ENCODE results near the gene PODNL1.
A peak's percentile ranks its signal among the peaks of the same experiment; 100 is the strongest.
"Not testable (repeated sequence)": the region's sequence is repeated elsewhere in the genome, so short reads cannot be mapped to it uniquely, and the experiment has no call there.

The PODNL1 gene

DNA sequence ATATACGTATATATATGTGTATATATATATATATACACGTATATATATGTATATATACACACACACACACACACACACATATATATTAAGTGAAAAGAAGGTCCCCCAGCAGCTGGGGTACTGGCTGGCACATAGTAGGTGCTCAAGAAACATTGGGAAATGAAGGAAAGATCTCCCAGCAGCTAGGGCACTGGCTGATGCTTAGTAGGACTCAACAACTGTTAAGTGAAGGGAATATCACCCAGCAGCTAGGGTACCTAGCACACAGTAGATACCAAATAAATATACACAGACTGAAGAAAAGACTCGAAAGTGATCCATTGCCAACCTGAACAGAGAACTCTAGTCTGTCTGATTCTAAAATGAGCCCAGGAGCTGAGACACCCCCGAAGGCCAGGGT, 12.2 kb downstream of the PODNL1 start:
- no peak for DNase-seq (ENCODE audit: low read depth)

DNA sequence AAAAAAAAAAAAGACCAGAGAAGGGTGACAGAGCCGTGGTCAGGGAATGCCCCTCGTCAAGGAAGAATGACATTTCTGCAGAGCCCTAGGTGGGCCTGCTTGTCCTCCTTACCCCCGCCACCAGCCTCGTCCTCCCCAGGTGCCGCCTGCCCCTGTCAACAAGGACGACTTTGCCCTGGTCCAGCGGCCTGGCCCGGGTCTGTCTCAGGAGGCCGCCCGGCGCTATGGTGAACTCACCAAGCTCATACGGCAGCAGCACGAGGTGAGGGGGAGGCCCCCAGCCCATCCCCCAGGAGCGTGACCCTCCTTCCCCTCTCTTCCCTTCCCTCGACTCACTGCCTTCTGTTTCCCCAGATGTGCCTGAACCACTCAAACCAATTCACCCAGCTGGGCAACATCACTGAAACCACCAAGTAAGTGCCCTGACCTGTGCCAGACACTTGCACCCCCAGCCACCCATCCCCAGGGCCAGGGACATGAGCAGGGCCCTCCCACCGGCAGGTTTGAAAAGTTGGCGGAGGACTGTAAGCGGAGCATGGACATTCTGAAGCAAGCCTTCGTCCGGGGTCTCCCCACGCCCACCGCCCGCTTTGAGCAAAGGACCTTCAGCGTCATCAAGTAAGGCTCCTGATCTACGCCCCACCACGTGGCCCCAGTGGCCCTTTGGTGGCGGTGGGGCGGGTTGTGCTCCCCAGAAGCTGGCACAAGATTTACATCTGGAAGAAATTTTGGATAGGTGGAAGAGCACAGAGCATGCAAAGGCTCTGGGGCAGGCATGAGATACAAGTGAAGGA, 14.8 kb downstream of the PODNL1 start:
- no peak for DNase-seq (ENCODE audit: low read depth)

DNA sequence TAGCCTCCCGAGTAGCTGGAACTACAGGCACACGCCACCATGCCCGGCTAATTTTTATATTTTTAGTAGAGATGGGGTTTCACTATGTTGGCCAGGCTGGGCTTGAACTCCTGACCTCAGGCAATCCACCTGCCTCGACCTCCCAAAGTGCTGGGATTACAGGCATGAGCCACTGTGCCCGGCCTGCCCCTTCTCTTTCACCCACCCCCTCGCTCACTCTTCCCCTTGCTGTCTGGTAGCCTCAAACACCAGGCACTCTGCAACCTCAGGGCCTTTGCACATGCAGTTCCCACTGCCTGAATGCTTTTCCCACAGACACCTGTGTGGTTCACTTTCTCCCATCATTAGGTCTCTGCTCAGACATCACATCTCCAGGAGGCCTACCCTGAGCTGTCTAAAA, 16.1 kb downstream of the PODNL1 start:
- DNase-seq (ENCODE audit: low read depth): not testable (repeated sequence)

DNA sequence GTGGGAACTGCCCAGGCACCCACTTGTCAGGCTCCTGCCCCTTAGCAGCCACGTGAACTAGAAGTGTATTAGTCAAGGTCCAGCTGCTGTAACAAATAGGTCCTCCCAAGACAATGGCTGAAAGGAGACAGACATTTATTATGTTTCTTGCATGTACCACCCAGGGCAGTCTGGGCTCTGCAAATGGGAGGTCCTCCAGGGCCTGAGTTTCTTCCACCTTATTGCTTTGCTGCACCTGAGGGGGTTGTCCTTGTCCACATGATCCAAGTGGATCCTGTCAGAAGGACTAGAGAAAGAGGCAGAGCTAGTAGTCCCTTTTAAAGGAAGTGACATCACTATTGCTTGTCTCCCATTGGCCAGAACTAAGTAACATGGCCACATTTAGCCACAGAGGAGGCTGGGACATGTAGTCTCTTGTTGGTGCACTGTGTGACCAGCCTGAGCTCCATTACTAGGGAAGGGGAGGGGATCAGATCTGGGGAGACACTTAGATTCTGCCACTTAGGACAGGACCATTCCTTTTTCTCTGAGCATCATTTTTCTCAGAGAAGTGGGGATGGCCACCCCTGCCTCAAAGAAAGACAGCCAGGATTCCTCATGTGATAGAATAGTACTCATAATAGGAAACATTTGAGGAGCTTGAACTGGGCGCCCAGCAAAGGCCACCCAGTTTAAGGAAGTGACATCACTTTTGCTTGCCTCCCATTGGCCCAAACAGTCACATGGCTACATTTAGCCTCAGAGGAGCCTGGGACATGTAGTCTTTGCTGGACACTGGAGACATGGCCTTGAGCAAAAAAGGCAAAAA, 17.1 kb downstream of the PODNL1 start:
- peak; percentile 50 for DNase-seq (ENCODE audit: low read depth)

DNA sequence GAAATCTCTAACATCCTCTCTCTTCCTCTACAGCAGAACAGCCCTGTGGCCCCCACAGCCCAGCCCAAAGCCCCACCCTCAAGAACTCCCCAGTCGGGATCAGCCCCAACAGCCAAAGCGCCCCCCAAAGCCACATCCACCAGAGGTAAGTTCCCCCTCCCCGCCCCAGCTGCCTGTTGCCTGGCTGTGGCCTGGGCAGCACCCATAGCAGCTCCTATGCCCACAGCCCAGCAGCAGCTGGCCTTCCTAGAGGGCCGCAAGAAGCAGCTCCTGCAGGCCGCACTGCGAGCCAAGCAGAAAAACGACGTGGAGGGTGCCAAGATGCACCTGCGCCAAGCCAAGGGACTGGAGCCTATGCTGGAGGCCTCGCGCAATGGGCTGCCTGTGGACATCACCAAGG, 17.7 kb downstream of the PODNL1 start:
- DNase-seq (ENCODE audit: low read depth): no peak

DNA sequence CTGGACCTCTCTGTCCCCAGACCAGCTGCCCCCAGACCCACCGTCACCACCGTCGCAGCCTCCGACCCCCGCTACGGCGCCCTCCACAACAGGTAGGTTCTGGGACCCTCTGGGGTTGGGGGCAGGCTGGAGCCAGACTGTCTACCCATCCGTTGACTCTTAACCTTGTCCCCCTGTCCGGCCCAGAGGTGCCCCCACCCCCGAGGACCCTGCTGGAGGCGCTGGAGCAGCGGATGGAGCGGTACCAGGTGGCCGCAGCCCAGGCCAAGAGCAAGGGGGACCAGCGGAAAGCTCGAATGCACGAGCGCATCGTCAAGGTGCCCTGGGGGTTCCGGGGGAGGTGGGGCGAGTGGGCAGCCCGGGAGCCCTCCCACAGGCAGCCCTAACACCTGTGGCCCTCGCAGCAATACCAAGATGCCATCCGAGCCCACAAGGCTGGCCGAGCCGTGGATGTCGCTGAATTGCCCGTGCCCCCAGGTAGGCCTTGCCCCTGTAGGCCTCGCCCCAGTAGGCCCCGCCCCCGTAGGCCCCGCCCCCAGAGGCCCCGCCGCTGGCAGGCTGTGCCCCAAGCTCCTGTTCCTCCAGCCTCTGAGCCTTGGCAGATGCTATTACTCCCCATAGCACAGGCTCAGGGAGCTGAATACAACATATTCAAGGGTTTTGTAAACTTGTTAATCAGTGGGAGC, 19.3 kb downstream of the PODNL1 start:
- DNase-seq (ENCODE audit: low read depth): no peak

DNA sequence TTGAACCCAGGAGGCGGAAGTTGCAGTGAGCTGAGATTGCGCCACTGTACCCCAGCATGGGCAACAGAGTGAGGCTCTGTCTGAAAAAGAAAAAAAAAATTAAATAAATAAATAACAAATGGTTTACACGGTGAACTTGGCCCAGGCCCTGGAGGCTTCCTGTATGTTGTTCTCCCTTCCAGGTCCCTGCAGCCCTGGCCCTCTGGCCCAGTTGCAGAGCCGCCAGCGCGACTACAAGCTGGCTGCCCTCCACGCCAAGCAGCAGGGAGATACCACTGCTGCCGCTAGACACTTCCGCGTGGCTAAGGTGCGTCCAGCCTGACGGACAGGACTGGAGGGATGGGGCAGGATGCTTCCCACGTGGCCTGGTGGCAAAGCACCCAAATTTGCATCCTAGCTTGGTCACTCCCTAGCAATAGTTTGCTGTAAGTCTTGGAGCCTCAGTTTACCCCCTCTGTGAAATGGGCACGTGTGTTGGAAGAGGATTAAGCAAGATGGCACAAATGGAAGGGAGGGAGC, 20.3 kb downstream of the PODNL1 start:
- DNase-seq (ENCODE audit: low read depth): no peak

DNA sequence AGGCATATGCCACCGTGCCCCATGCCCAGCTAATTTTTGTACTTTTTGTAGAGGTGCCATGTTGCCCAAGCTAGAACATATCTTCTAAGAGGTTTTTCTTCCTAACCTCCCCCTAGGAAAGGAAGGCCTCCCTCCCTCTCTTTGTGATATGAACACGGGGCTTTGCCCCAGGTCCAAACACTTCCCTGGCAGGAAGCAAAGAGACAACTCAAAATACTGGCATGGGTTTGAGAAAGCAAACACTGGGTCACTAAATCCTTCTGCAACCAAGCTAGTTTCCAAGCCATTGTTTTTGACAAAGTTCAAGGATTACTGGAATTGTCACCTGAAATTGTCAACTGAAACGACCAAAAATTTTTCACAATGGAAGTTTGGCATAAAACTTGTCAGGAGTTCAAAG, 23.4 kb downstream of the PODNL1 start:
- DNase-seq (ENCODE audit: low read depth): no peak

DNA sequence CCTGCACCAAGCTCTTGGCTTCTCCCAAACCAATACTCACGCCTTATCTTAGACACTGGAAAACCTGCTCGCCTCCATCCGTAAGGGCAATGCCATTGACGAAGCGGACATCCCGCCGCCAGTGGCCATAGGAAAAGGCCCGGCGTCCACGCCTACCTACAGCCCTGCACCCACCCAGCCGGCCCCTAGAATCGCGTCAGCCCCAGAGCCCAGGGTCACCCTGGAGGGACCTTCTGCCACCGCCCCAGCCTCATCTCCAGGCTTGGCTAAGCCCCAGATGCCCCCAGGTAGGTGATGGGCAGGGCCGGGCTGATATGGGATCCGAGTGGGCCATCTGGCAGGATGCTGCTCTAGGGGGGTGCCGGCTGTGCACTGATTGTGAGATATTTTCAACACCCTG, 24.9 kb downstream of the PODNL1 start:
- DNase-seq (ENCODE audit: low read depth): no peak

DNA sequence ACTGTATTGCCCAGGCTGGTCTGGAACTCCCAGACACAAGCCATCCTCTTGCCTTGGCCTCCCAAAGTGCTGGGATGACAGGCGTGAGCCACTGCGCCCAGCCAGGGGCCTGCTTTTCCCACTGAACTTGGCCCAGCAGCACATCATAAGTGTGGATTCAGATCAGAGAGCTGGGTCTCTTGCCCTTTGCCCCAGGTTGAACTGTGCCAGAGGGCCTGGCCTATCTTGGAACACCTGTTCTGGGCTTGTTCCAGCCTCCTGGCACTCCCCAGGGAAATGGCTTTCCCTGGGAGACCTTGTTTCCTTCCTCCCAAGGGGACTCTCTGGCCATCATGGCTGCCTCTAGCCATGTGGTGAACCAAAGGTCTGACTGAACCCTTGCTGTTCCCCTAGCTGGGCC, 28.8 kb downstream of the PODNL1 start:
- DNase-seq (ENCODE audit: low read depth): no peak

DNA sequence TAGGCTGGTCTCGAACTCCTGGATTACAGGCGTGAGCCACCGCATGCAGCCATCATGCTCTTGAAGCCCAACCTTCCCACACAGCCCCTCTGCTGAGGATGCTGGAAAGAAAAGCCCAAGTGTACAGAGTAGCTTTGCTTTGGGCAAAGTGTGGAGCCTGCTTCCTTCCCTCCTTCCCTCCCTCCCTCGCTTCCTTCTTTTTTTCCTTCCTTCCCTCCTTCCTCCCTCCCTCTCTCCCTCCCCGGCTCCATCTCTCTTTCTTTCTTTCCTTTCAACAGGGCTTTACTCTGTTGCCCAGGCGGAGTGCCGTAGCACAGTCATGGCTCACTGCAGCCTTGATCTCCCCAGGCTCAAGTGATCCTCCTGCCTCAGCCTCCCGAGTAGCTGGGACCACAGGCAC, 29.5 kb downstream of the PODNL1 start:
- no peak for DNase-seq (ENCODE audit: low read depth)

DNA sequence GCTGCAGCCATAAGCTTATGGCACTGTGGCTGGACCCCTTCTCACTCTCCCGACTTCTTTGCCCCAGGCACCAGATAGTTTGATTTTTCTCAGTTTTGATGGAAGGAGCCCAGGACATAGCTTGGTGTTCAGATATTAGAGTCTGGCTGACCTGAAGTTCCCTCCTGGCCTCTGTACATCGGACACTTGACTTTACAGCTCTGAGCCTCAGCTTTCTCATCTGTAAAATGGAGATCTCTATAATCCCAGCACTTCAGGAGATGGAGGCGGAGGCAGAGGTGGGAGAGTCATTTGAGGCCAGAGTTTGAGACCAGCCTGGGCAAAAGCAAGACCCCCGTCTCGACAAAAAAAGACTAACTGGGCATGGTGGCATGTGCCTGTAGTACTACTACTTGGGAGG, 31.3 kb downstream of the PODNL1 start:
- no peak for DNase-seq (ENCODE audit: low read depth)

DNA sequence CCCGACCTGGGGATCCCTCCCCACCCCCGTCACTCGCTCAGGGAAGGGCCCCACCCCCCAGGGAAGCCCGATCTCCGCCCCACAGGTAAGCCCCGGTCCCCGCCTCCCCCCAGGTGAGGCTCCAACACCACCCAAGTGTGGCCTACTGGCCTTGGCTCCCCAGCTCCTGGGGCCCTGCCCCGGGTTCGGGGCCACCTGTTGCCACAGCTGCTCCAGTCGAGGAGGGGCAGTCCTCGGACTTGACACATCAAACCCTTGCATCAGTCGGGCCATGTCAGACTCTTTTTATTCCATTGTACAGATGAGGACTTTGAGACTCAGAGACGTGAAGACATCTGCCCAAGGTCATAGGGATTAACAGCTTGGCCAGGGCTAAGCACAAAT, 31.7 kb downstream of the PODNL1 start:
- DNase-seq (ENCODE audit: low read depth): no peak

DNA sequence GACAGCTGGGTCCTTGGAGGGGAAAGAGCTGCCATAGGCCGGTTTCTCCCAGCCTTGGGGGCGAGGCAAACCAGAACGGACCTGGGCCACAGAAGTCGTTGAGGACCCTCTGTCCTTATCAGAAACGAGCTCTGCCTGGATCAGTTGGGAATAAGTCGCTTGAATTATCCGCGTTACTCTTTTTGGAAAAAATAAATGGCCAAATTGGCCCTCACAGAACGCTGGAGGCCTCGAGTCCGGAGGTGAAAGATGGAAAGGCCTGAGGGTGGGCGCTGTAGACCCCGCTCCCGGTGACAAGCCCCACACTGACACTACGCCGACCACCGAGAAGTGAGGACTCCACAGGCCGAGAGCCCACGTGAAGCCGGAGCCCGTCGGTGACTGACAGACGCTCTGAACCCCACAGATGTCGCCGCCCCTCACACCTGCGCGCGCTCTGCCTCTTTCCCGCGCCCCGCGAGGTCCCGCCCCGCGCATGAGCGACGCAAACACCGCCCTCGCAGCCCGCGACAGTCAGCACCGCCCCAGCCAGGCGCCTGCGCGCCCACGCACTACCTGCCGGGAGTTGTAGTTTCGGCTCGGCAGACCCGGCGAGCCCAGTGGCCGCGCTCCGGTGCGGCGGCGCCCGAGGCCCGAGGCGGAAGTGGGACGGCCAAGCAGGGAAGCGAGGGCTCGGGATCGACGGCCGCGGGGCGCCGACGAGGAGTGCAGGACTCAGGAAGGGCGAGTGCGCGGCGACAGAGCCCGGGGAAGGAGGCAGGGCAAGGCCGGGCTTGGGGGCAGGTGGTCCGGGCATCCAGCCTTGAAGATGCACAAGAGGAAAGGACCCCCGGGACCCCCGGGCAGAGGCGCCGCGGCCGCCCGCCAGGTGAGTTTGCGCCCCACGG, 32.3 kb downstream of the PODNL1 start, which contains the start of the genes BRME1 and CC2D1A:
Gene BRME1, minus strand, starts transcription at position 484 of the 887 bp plus-strand sequence. CDS start 1,225 bp downstream, outside the sequence.
Gene CC2D1A, plus strand, starts transcription at position 568 of the 887 bp plus-strand sequence. Its CDS starts 241 bp downstream, at position 809.
- peak; percentile 52 for DNase-seq (ENCODE audit: low read depth)

DNA sequence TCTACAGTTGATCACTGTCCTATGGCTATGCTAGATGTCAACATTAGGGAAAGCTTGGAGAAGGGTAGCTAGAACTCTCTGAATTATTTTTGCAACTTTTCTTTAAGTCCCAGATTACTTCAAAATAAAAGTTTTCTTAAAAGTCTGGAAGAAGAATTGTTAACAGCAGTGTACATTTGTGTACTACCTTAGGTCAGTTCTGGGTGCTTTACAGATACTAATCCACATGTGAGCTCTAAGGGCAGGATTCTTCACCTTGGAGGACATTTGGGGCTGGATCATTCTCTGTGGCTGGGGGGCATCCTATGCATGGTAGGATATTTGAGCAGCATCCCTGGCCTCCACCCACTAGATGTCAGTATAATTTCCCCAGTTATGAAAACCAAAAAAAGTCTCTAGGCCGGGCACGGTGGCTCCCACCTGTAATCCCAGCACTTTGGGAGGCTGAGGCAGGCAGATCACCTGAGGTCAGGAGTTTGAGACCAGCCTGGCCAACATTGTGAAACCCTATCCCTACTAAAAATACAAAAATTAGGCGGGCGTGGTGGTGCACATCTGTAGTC, 35.1 kb downstream of the PODNL1 start:
- DNase-seq (ENCODE audit: low read depth): no peak

DNA sequence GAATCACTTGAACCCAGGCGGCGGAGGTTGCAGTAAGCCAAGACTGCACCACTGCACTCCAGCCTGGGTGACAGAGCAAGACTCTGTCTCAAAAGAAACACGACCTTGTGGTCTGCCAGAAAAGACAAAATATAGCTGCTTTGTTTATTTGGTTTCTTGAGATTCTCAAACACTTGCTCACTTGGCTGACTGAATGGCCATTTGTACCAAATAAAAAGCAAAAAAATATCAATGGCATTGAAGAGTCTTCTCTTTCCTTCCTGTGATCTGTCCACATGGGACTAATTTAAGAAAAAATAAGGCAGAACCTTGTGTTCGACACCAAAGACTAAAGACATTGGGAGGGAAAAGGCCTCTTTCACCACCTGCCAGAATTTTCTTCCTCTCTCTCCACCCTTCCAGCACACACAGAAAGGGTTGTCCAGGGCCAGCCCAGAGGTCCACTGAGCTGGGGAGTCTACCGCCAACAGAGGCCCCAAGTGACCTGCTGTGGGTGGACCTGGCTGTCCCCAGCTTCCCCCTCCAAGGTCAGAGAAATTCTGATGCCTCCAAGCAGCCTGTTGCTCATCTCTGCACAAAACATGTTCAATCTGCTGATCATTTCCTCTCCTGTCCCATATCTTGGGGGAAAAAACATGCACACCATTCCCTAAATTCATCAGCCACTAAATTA, 38.2 kb downstream of the PODNL1 start:
- no peak for DNase-seq (ENCODE audit: low read depth)

DNA sequence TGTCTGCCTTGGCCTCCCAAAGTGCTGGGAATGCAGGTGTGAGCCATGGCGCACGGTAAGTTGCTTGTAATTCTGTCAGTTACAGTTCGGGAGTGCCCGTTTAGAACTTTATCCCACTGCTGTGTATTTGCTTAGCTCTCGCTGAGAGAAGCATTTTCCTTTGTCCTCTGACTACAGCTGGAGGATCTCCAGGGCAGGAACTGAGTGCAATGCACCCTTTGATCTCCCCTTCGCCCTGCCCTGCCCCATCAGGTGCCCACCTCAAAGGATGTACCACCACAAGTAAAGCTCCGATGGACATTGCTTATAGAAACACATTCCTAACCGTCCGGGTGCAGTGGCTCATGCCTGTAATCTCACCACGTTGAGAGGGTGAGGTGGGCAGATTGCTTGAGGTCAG, 38.8 kb downstream of the PODNL1 start:
- DNase-seq (ENCODE audit: low read depth): no peak

DNA sequence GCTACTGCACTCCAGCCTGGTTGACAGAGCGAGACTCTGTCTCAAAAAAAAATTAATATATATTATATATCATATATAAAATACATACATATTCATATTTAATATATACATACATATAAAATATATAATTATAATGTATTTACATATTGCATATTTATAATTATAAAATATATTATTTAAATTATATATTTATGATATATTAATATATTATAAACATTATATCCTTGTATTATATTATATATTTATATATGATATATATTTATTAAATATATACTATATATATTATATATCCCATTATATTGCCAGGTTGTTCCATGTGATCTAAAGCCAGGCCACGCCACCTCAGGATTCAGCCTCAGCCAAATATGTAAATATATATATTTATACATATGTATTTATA, 42.0 kb downstream of the PODNL1 start:
- DNase-seq (ENCODE audit: low read depth): no peak

DNA sequence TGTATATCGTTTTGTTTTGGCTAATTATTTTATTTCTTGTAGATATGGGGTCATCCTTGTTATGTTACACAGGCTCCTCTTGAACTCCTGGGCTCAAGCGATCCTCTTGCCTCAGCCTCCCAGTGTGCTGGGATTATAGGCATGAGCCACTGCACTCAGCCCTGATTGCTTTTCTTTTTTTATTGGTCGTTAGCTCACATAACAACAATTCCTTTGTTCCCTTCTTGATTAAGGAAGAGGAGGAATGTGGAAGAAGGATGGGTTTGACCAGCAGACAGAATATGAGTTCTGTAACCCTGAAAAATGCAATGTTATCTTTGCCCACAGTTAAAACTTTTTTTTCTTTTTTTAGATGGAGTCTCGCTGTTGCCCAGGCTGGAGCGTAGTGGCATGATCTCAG, 43.7 kb downstream of the PODNL1 start:
- no peak for DNase-seq (ENCODE audit: low read depth)

DNA sequence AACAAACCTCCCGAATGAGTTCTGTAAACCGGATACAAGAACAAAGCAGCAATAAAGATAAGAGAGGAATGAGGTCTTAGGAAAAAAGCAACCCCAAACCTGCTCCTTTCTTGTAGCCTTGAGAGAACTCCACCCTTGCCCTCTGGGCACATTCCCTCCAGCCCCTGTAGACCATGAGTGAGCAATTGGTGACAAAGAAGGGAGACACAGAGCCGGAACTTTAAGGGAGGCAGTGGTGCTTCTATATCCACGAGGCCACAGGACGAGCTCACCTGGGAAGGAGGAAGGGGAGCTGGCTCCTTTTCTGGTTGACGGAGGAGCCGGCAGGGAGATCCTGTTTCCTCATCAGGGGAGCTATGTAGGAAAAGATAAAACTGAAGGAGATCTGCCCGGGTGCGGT, 45.3 kb downstream of the PODNL1 start:
- DNase-seq (ENCODE audit: low read depth): no peak

DNA sequence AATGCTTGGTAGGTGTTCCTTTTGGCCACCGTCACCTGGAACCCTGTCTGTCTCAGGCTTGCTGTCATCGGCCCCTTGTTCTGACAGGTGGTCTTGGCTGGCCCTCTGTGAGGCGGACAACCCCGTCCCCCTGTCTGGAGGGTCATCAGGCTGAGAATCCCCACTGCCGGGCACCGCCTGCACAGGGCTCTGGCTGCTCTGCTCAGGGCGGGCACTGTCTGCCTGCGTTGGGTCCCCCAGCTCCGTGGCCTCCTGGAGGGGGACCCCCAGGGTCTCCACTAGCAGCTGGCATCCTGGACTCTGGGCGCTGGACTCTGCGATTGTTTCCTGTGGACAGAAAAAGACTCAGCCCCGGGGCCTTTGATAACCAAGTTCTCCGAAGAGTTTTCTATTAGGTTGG, 48.1 kb downstream of the PODNL1 start:
- DNase-seq (ENCODE audit: low read depth): no peak

Measured in HS-27A (cell line).